ENCODE measurements around the gene TMEM100.

The TMEM100 gene

GRCh38 chr17:55704401-55704800, 18.3 kb downstream of the TMEM100 start:
- no peak for TF ChIP-seq CTCF (IDR thresholded peaks at IDR 0.05; ENCODE audit: low read depth, low read length, missing control alignments)
- in situ Hi-C loops (cut with HindIII; ENCODE audit: low sequenced_read_pairs): no loop called here
- H3K4me3 ChIP-seq (ENCODE audit: low read depth, low read length): no peak overlapping the region
- no peak for DNase-seq (ENCODE audit: low read depth)

- no peak for TF ChIP-seq CTCF (IDR thresholded peaks at IDR 0.05; ENCODE audit: low read depth, low read length, missing control alignments)
- no peak for DNase-seq (ENCODE audit: low read depth)
- in situ Hi-C loops (cut with HindIII; ENCODE audit: low sequenced_read_pairs): no loop called here
- H3K4me3 ChIP-seq (ENCODE audit: low read depth, low read length): no peak overlapping the region
These were observed 20.5 kb downstream of the TMEM100 start for GRCh38 chr17:55702150-55702549.

GRCh38 chr17:55699181-55699860, 23.3 kb downstream of the TMEM100 start:
- no peak for DNase-seq (ENCODE audit: low read depth)
- no peak overlapping the region for H3K4me3 ChIP-seq (ENCODE audit: low read depth, low read length)
- no peak for TF ChIP-seq CTCF (IDR thresholded peaks at IDR 0.05; ENCODE audit: low read depth, low read length, missing control alignments)
- in situ Hi-C loops (cut with HindIII; ENCODE audit: low sequenced_read_pairs): no loop called here

GRCh38 chr17:55694286-55694910, 28.3 kb downstream of the TMEM100 start:
- no peak for DNase-seq (ENCODE audit: low read depth)
- no peak for TF ChIP-seq CTCF (IDR thresholded peaks at IDR 0.05; ENCODE audit: low read depth, low read length, missing control alignments)
- H3K4me3 ChIP-seq (ENCODE audit: low read depth, low read length): no peak overlapping the region
- in situ Hi-C loops (cut with HindIII; ENCODE audit: low sequenced_read_pairs): no loop called here

- DNase-seq (ENCODE audit: low read depth): no peak
- no peak for TF ChIP-seq CTCF (IDR thresholded peaks at IDR 0.05; ENCODE audit: low read depth, low read length, missing control alignments)
- in situ Hi-C loops (cut with HindIII; ENCODE audit: low sequenced_read_pairs): no loop called here
- H3K4me3 ChIP-seq (ENCODE audit: low read depth, low read length): no peak overlapping the region
These were observed 29.1 kb downstream of the TMEM100 start for GRCh38 chr17:55693254-55694216.

GRCh38 chr17:55692276-55692675, 30.4 kb downstream of the TMEM100 start:
- in situ Hi-C loops (cut with HindIII; ENCODE audit: low sequenced_read_pairs): no loop called here
- no peak for TF ChIP-seq CTCF (IDR thresholded peaks at IDR 0.05; ENCODE audit: low read depth, low read length, missing control alignments)
- no peak for DNase-seq (ENCODE audit: low read depth)
- H3K4me3 ChIP-seq (ENCODE audit: low read depth, low read length): no peak overlapping the region
